GM18519 (cell line): ENCODE results near the gene POLR3B.
"Not testable (repeated sequence)": the region's sequence is repeated elsewhere in the genome, so short reads cannot be mapped to it uniquely, and the experiment has no call there.

ENCODE experiments used
- ATAC-seq: cut with Tn5 transposase; IDR thresholded peaks from one replicate; pipeline ENCODE4 v1.9.1; 2021; ENCODE audit warnings: mild to moderate bottlenecking, moderate library complexity; ENCODE audit not compliant: unreplicated experiment, low FRiP score

The POLR3B gene

DNA sequence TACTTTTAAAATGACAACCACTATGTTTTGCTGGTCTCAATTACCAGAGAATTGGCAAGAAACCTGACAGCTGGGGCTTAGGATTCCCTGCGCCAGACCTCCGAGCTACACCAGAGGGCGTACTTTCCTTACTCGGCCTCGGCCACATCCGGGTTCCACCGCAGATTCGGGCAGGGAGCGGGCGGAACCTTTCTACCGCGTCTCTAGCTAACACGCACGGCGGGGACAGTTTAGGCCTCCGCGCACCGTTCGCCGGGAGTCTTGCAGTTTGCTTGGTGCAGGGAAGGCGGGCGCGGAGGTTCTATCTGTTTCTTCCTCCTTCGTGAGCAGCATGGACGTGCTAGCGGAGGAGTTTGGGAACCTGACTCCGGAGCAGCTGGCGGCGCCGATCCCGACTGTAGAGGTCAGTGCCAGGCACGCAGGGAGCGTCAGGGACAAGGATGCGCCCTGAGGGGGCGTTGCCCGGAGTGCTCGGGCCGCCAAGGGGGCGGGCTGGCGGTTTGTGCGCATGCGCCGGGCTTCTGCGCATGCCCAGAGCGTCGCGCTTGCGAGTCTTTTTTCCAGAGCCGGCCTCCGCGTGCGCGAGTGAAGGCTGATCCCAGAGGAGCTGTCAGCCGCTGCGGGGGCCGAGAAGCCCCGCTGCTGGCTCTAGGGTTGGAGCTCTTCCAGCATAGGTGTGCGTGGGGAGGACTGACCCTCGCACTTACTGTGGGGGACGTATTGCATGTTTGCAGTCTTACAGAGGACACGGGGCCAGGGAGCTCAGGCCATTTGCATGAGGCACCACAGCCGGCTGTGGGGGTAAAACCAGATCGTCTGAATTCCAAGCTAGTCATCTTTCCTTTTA lies at the start of gene POLR3B:
Gene POLR3B, plus strand, starts transcription at position 200 of the 847 bp plus-strand sequence. Its CDS starts 132 bp downstream, at position 332.
- ATAC-seq: peak; percentile 78

DNA sequence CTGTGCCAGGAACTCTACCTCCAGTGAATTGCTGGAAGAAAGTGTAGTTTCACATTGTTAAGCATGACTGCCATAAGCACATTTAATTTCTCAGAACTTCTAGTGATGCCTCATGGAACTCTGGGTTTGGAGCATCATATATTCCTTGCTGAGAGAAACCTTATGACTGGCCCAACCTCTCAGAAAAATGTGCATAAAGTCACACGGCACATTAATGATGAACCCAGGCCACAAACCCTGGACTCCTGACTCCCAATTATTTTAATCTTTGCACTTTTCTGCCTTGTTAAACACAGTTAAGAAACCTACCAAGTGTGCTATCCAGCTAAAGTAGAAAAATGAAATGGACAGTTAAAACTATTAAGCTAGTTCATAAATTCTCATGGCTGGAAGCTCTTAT lies 49.4 kb upstream of the POLR3B start:
- no peak for ATAC-seq

GRCh38 chr12:106308611-106309010 lies 48.9 kb upstream of the POLR3B start:
- ATAC-seq: no peak

DNA sequence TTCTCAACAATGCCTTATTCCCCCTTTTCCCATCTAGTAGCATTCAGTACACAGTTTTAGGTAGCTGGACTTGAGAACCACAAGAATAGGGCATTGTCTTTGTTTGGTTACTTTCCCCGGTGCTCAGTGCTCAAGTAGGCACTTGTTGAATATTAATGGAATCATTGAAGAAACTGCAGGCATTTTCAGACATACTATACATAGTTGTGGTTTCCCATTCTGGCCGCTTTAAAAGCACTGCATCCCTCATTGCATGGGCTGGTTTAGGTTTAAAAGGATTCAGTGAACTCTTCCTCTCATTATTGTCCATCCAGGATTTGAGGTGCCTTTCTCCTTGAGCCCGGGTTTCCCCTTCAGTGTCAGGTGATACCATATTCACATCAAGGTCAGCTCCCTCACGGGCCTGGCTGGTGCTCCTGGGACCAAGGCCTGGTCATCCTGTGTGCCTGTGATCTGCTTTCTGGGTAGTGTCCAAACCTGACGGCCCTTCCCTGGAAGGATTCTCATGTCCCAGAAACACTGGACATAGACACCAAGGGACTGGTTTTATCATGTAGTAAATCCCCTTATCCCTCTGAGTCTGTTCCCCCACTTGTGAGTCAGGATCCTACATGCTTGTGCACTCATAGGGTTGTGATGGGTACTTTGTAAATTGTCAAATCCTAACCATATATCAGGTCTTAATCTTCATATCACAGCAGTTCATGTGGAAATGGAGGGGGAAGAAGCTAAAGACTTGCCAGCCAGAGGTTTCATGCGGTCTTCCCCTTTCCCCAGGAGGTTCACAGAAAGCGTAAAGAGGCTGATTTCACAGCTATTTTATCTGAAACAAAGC lies 47.7 kb upstream of the POLR3B start:
- no peak for ATAC-seq

DNA sequence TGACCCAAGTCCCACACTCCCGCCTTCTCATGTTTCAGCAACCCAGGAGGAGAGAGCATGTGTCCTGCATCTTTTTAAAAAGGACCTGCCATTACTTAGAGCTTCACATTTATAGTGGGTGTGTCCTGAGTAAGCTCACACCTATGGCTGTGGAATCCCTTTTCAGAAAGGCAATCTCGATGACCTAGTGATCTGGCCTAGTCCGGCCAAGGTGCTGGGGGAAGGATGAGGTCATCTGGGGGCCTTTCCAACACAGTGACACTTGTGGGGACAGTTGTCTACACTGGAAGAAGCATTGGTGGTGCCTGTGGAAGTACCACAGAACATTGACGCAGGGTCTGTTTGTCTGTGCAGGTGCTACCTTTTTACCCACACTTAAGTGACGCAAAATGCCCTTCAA lies 46.9 kb upstream of the POLR3B start:
- no peak for ATAC-seq

DNA sequence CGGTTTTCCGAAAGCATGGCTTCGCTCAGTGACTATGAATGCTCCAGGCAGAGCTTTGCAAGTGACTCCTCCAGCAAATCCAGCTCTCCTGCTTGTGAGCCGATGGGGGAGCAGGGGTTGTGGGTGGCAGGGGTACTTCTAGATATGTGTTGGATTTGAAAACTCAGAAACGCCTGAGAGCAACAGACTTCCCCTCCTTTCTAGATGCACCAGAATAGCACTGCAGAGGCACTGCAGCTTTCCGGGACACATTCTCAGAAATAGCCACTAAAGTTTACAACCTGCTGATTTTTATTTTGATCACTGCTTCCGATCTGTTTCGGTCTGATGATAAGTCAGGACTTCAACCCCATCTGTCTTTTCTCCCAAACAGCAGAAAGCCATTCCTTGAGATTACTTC lies 46.4 kb upstream of the POLR3B start:
- no peak for ATAC-seq

DNA sequence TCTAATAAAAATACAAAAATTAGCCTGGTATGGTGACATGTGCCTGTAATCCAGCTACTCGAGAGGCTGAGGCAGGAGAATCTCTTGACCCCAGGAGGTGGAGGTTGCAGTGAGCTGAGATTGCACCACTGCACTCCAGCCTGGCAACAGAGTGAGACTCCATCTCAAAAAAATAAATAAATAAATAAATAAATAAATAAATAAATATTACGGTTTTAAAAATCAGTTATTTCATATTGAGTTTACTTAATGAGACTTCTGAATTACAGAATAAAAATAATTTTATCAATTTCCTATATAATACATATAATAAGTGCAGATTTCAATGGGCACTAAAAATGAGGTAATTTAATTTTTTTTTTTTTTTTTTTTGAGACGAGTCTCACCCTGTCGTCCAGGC lies 44.1 kb upstream of the POLR3B start:
- not testable (repeated sequence) for ATAC-seq

DNA sequence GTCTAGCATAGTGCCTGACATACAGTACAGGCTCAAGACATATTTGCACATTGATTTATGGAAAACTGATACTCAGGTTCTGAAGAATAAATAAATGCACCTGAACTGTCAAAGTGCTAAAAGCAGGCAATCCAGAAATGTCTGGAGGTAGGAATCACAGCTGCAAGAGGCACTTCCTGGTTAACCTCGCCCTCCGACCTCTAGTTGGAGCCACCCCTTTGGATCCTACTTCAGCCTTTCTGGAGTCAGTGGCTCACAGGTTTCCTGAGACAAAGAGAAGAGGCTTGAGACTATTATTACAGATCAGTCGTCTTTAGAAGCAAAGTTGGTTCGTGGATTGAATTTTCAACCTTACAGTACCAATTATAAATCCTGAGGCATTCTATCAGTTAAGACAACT lies 42.0 kb upstream of the POLR3B start:
- no peak for ATAC-seq

DNA sequence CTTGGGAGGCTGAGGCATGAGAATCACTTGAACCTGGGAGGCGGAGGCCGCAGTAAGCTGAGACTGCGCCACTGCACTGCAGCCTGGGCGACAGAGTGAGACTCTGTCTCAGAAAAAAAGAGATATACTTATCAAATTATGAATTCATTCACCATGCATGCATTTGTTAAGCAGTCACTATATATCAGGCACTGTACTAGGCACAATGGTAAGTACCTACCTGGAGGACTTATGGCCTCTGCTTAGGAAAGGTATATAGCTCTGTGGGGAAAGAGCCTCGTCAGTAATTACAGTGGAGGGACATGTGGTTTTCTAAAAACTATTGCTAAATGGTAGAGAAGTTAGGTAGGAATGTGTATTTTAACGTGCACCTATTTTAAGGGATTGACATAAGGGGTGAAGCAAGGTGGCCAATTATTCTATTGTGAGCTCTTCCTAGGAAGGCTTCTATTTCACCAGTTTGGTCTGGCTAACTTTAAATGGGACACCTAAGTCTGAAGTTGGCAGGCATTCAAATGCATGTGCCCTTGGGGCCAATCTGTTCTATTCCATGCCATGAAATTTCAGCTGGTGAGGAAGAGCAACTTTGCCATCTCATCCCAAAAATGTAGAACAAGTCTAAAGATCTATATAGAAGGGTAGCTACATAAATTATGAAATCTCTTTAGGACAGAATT lies 40.0 kb upstream of the POLR3B start:
- ATAC-seq: no peak

GRCh38 chr12:106321139-106321850 lies 36.3 kb upstream of the POLR3B start:
- no peak for ATAC-seq

DNA sequence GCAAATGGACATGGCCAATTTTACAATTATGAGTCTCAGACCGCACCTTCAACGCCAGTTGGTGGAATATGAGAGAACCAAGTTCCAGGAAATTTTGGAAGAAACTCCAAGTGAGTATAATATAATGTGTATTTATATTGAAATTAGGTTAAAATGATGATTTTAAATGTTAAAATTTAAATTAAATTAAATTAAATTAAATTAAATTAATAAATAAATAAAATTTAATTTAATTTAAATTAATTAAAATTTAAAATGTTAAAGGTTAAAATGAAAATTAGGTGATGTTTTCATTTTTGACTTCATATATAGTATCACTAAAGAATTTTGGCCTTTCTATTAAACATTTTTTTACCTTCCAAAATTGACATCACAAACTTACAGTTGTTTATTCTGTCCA lies 34.0 kb upstream of the POLR3B start:
- ATAC-seq: no peak

- no peak for ATAC-seq
Measured at GRCh38 chr12:106327309-106327869, 30.2 kb upstream of the POLR3B start.

DNA sequence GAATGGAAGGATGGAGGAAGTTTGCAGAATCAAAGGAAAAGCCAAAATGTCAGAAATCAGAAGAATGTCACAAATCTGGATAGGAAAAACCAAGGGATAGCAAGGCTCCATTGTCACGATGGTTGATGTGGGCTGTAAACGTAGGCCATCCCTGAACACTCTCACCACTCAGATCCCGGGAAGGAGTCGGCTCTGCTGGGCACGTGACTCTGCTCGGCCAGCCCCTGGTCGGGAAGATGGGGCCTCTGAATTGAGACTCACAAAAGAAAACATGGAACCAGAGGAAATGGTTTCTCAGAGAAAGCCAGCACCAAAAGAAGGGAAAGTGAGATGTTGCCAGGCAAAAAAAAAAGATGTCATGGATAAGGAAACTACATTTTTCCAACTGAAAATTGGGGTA lies 28.8 kb upstream of the POLR3B start:
- no peak for ATAC-seq

- no peak for ATAC-seq
Measured at GRCh38 chr12:106329231-106329982, 28.1 kb upstream of the POLR3B start.

DNA sequence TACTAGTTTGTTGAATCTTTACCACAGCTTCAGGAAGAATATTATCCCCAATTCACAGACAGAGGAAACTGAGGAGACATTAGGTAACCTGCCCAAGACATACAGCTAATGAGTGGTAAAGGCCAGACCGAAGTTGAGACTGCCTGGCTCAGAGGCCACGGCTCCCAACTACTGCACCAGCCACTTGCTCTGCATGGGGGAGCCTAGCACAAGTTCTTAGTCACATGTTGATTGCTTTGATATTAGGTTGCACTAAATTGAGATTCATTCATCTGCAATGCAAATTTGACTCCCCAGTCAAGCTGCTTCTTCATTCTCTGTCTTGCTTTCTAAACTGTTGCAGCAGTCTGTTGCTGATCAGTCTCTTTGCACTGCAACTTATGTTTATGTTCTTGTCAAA lies 25.9 kb upstream of the POLR3B start:
- no peak for ATAC-seq

DNA sequence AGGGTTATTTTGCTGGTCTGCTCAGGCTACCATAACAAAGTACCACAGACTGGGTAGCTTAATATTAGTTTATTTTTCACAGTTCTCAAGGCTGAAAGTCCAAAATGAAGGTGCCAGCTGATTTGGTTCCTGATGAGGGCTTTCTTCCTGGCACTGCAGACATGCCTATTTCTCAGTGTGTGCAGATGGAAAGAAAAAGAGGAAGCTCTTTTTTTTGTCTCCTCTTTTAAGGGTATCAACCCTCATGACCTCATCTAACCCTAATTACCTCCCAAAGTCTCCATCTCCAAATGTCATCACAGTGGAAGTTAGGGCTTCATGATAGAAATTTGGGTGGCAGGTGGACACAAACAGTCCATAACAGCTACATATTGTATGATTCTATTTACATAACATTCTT lies 25.0 kb upstream of the POLR3B start:
- no peak for ATAC-seq

GRCh38 chr12:106333010-106333409 lies 24.5 kb upstream of the POLR3B start:
- ATAC-seq: no peak

- ATAC-seq: no peak
Measured at GRCh38 chr12:106333756-106334155, 23.8 kb upstream of the POLR3B start.

DNA sequence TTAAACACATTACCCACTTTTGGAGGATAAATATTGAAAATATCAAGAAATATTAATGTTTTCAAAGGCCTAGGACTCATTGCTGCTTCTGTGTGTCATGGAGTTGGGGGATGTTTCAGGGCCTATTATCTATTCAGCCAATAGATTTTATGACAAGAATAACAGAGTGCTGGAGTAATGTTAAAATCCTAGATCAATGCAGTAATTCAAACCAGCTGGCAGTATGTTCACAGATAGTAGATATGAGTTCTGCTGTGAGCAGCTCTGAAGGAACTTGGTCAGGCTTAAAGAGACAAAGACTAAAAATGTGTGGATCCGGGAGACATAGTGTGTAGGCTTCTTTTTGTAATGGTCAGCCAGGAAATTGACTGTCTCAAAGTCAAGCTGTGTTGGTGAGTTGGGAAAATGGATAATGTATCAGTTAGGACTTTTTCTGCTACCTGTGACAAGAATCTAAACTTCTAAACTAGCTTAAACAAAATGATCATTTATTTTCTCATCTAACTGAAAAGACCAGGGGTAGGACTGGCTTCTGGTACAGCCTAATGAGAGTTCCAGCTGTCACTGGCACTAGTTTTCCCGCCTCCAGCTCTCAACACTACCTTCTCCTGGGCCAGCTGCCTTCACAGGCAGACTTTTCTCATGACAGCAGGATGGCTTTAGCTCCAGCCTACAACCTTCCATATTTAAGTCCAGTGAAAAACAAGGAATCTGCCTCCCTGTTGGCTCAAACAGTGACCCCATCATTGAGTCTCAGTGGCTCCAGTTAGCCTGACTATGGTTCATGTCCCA lies 16.3 kb upstream of the POLR3B start:
- no peak for ATAC-seq
